H1 (cell line): Measurements from ENCODE around the gene ITGB4. TPM values are rescaled to one million over a fixed set of nuclear protein-coding genes. Genes with fewer than 3 reads are reported as not detected.

Experiments used
- CTCF ChIA-PET: fragments of 300-600 bp; sonication (Branson Sonifier 250); formaldehyde crosslinking; loops from one replicate; lab custom pipeline; 2021; ENCODE audit not compliant: partially characterized antibody; lab: Charles Lee
- POLR2A ChIA-PET: fragments of 300-600 bp; sonication (Branson Sonifier 250); formaldehyde crosslinking; loops from one replicate; lab custom pipeline; 2021; ENCODE audit warnings: inconsistent platforms; ENCODE audit not compliant: partially characterized antibody; lab: Charles Lee
- DNase-seq, 2 experiments: peaks; one replicate each; pipeline versions ENCODE4 v3.0.0 to v3.0.0-alpha.2; 2010 to 2022; ENCODE audit warnings: low spot score in 2 of 2, low read depth in 1 of 2, mixed read lengths in 1 of 2
- FAIRE-seq: peaks from 2 replicates; lab custom pipeline; 2011; peaks lifted over from hg19 to GRCh38; lab: Jason Lieb, UNC
- H2AFZ ChIP-seq: 2 replicates; pipeline ENCODE4 v1.8.1; 2012; ENCODE audit warnings: low read length, inconsistent platforms
- H2AK5ac ChIP-seq: 2 replicates; pipeline ENCODE4 v1.6.1; 2013; ENCODE audit warnings: low read depth, low read length
- H2BK120ac ChIP-seq: replicated peaks from 2 replicates; pipeline ENCODE3; 2013; ENCODE audit warnings: low read depth, low read length, inconsistent platforms
- H2BK12ac ChIP-seq: 2 replicates; pipeline ENCODE4 v1.6.1; 2013; ENCODE audit warnings: low read depth, low read length
- H2BK15ac ChIP-seq: 2 replicates; pipeline ENCODE4 v1.6.1; 2013; ENCODE audit warnings: low read length
- H2BK20ac ChIP-seq: 2 replicates; pipeline ENCODE4 v1.6.1; 2013; ENCODE audit warnings: low read length
- H2BK5ac ChIP-seq: 2 replicates; pipeline ENCODE4 v1.6.1; 2013; ENCODE audit warnings: low read depth, low read length
- H3K14ac ChIP-seq: 2 replicates; pipeline ENCODE4 v1.6.1; 2013; ENCODE audit warnings: inconsistent platforms; ENCODE audit not compliant: insufficient read length
- H3K18ac ChIP-seq: 2 replicates; pipeline ENCODE4 v1.6.1; 2013; ENCODE audit warnings: low read length; ENCODE audit errors: extremely low read depth
- H3K23ac ChIP-seq: 2 replicates; pipeline ENCODE4 v1.6.1; 2013; ENCODE audit warnings: inconsistent platforms; ENCODE audit not compliant: insufficient read length
- H3K23me2 ChIP-seq: 2 replicates; pipeline ENCODE4 v1.6.1; 2013; ENCODE audit warnings: low read depth, low read length
- H3K27ac ChIP-seq: 2 replicates; pipeline ENCODE4 v1.6.1; 2011; ENCODE audit warnings: low read depth, low read length, inconsistent platforms
- H3K27me3 ChIP-seq, 4 experiments: replicated peaks in 1 of 4; 1 replicate in 1 of 4; 2 replicates in 3 of 4; pipeline versions ENCODE4 v1.6.1 to v1.8.1; 2011 to 2013; ENCODE audit warnings: low read length in 3 of 4, mild to moderate bottlenecking in 3 of 4, inconsistent platforms in 2 of 4, mixed read lengths in 2 of 4, moderate library complexity in 1 of 4; ENCODE audit not compliant: control insufficient read depth in 3 of 4, insufficient read depth in 3 of 4; ENCODE audit errors: extremely low read depth in 1 of 4
- H3K36me3 ChIP-seq, 4 experiments: 2 replicates each; pipeline versions ENCODE4 v1.6.1 to v1.8.1; 2011 to 2013; ENCODE audit warnings: mild to moderate bottlenecking in 4 of 4, low read length in 3 of 4, moderate library complexity in 2 of 4, control low read depth in 1 of 4, inconsistent platforms in 1 of 4; ENCODE audit not compliant: insufficient read depth in 4 of 4, control insufficient read depth in 2 of 4
- H3K4ac ChIP-seq: replicated peaks from 2 replicates; pipeline ENCODE3; 2013; ENCODE audit warnings: low read length, low read depth, mixed read lengths, inconsistent platforms; ENCODE audit not compliant: insufficient read length
- H3K4me1 ChIP-seq, 4 experiments: replicated peaks in 1 of 4; 1 replicate in 1 of 4; 2 replicates in 3 of 4; pipeline versions ENCODE4 v1.6.1 to v1.8.1; 2011 to 2013; ENCODE audit warnings: low read length in 3 of 4, inconsistent platforms in 2 of 4, mixed read lengths in 1 of 4; ENCODE audit not compliant: insufficient read depth in 4 of 4, control insufficient read depth in 3 of 4
- H3K4me2 ChIP-seq, 2 experiments: 2 replicates each; pipeline versions ENCODE4 v1.6.1 to v1.8.1; 2011 to 2013; ENCODE audit warnings: low read depth in 2 of 2, low read length in 2 of 2, control low read depth in 1 of 2, inconsistent platforms in 1 of 2, mild to moderate bottlenecking in 1 of 2; ENCODE audit not compliant: insufficient read depth in 1 of 2
- H3K4me3 ChIP-seq, 4 experiments: fragments of 200-600, 300-600 bp in 1 of 4; sonication (generic), shearing (Covaris generic), sonication (Bioruptor Twin) in 1 of 4; 2 replicates each; pipeline versions ENCODE4 v1.5.1 to v1.8.1; 2011 to 2016; ENCODE audit warnings: low read length in 4 of 4, low read depth in 3 of 4, control low read depth in 2 of 4, inconsistent platforms in 2 of 4, mild to moderate bottlenecking in 2 of 4, mixed read lengths in 1 of 4, moderate library complexity in 1 of 4; ENCODE audit not compliant: insufficient read depth in 2 of 4; ENCODE audit errors: extremely low read depth in 1 of 4
- H3K56ac ChIP-seq: replicated peaks from 2 replicates; pipeline ENCODE3; 2013; ENCODE audit warnings: low read depth, mild to moderate bottlenecking, mixed read lengths, low read length, inconsistent platforms; ENCODE audit not compliant: insufficient read length
- H3K79me1 ChIP-seq: 2 replicates; pipeline ENCODE4 v1.6.1; 2013; ENCODE audit warnings: low read depth, low read length, control low read depth
- H3K79me2 ChIP-seq, 2 experiments: 2 replicates each; pipeline versions ENCODE4 v1.6.1 to v1.8.1; 2012 to 2013; ENCODE audit warnings: low read length in 2 of 2, mild to moderate bottlenecking in 2 of 2, inconsistent platforms in 1 of 2; ENCODE audit not compliant: insufficient read depth in 2 of 2, control insufficient read depth in 1 of 2
- H3K9ac ChIP-seq, 4 experiments: replicated peaks in 1 of 4; 1 replicate in 1 of 4; 2 replicates in 3 of 4; pipeline versions ENCODE4 v1.6.1 to v1.8.1; 2011 to 2013; ENCODE audit warnings: low read depth in 3 of 4, low read length in 3 of 4, control low read depth in 2 of 4, mild to moderate bottlenecking in 2 of 4, moderate library complexity in 2 of 4, inconsistent platforms in 1 of 4; ENCODE audit errors: extremely low read depth in 1 of 4
- H3K9me3 ChIP-seq, 2 experiments: 2 replicates each; pipeline versions ENCODE4 v1.6.1 to v1.8.1; 2012 to 2013; ENCODE audit warnings: mild to moderate bottlenecking in 2 of 2, moderate library complexity in 2 of 2, control low read depth in 1 of 2, inconsistent platforms in 1 of 2, low read depth in 1 of 2, low read length in 1 of 2, mixed read lengths in 1 of 2; ENCODE audit not compliant: insufficient read depth in 2 of 2
- H4K20me1 ChIP-seq, 2 experiments: replicated peaks in 1 of 2; 2 replicates each; pipeline versions ENCODE3 to v1.8.1; 2011 to 2013; ENCODE audit warnings: inconsistent platforms in 2 of 2, low read length in 2 of 2, mild to moderate bottlenecking in 1 of 2; ENCODE audit not compliant: insufficient read depth in 2 of 2, control insufficient read depth in 1 of 2
- H4K5ac ChIP-seq: 2 replicates; pipeline ENCODE4 v1.6.1; 2013; ENCODE audit warnings: low read length, low read depth, mixed read lengths, inconsistent platforms; ENCODE audit not compliant: insufficient read length
- H4K8ac ChIP-seq: 2 replicates; pipeline ENCODE4 v1.8.0; 2013; ENCODE audit warnings: mild to moderate bottlenecking, moderate library complexity, low read length, inconsistent platforms; ENCODE audit not compliant: insufficient read depth; ENCODE audit errors: extremely low read depth
- H4K91ac ChIP-seq: replicated peaks from 2 replicates; pipeline ENCODE3; 2013; ENCODE audit warnings: low read length, mixed read lengths, inconsistent platforms; ENCODE audit not compliant: insufficient read length
- ATF2 ChIP-seq: IDR thresholded peaks from 2 replicates; pipeline ENCODE4 v1.6.1; 2012; ENCODE audit warnings: low read length, inconsistent platforms
- BRCA1 ChIP-seq: IDR thresholded peaks from 2 replicates; pipeline ENCODE4 v1.6.1; 2012; ENCODE audit warnings: low read depth, low read length, improper control_type of control experiment
- CBX8 ChIP-seq: fragments of 300-800, 300-1000 bp; sonication (generic); IDR thresholded peaks from 2 replicates; pipeline ENCODE4 v1.7.1; 2016; ENCODE audit warnings: low read depth, low read length, borderline replicate concordance
- EGR1 ChIP-seq: IDR thresholded peaks from 2 replicates; pipeline ENCODE4 v1.6.1; 2011; ENCODE audit warnings: low read depth, low read length, borderline replicate concordance
- FOSL1 ChIP-seq: IDR thresholded peaks from 2 replicates; pipeline ENCODE4 v1.6.1; 2011; ENCODE audit warnings: mild to moderate bottlenecking, low read depth, low read length, moderate library complexity; ENCODE audit not compliant: insufficient read depth
- POLR2A ChIP-seq, 2 experiments: IDR thresholded peaks; 1 replicate in 1 of 2; 2 replicates in 1 of 2; pipeline ENCODE4 v1.6.1; 2011; ENCODE audit warnings: low read depth in 2 of 2, low read length in 2 of 2, mild to moderate bottlenecking in 2 of 2; ENCODE audit errors: control extremely low read depth in 1 of 2
- RAD21 ChIP-seq, 2 experiments: IDR thresholded peaks in 1 of 2; conservative IDR thresholded peaks in 1 of 2; 2 replicates each; pipeline ENCODE4 v1.6.1; 2011; ENCODE audit warnings: low read depth in 2 of 2, low read length in 2 of 2, improper control_type of control experiment in 1 of 2, inconsistent platforms in 1 of 2, mild to moderate bottlenecking in 1 of 2, moderate library complexity in 1 of 2
- SIN3A ChIP-seq, 2 experiments: IDR thresholded peaks in 1 of 2; conservative IDR thresholded peaks in 1 of 2; 2 replicates each; pipeline ENCODE4 v1.6.1; 2011 to 2012; ENCODE audit warnings: low read length in 2 of 2, improper control_type of control experiment in 1 of 2, low read depth in 1 of 2, mild to moderate bottlenecking in 1 of 2
- SP1 ChIP-seq: IDR thresholded peaks from 2 replicates; pipeline ENCODE4 v1.6.1; 2011; ENCODE audit warnings: low read depth, low read length
- TAF1 ChIP-seq: IDR thresholded peaks from 2 replicates; pipeline ENCODE4 v1.6.1; 2011; ENCODE audit warnings: mild to moderate bottlenecking, low read depth, low read length
- TBP ChIP-seq: IDR thresholded peaks from 2 replicates; pipeline ENCODE4 v1.6.1; 2011; ENCODE audit warnings: low read depth, low read length, improper control_type of control experiment
- TCF12 ChIP-seq: IDR thresholded peaks from 2 replicates; pipeline ENCODE4 v1.6.1; 2011; ENCODE audit warnings: low read depth, mild to moderate bottlenecking, low read length
- WGBS, 2 experiments: shearing (Covaris generic) in 1 of 2; methylation state at CpG; one replicate each; pipeline versions ENCODE4 v1.1.6 to v1.1.7; 2013 to 2015; ENCODE audit warnings: low lambda C conversion rate in 2 of 2, mixed read lengths in 2 of 2, inconsistent platforms in 1 of 2, low coverage in 1 of 2, missing lambda C conversion rate in 1 of 2; ENCODE audit not compliant: insufficient replicate concordance in 2 of 2, insufficient coverage in 1 of 2, insufficient read length in 1 of 2; ENCODE audit errors: extremely low coverage in 1 of 2, missing lambda C conversion rate in 1 of 2; 5-methylcytosine and 5-hydroxymethylcytosine counted together
- polyA plus RNA-seq, 7 experiments: library from polyadenylated mRNA; depleted of rRNA in 3 of 7; stranded (reverse) in 5 of 7; unstranded in 2 of 7; fragments of >200 nt in 5 of 7; fragments of 200-250 nt in 2 of 7; gene quantifications; 1 replicate in 5 of 7; 2 replicates in 1 of 7; 4 replicates in 1 of 7; pipeline versions ENCODE4 v1.2.1 to v1.2.3, GENCODE V29; 2011 to 2013; ENCODE audit warnings: missing spikeins in 2 of 7, mixed read lengths in 2 of 7
- total RNA-seq: library from RNA; stranded (reverse); fragmentation: NEBNext Ultra II Directional; extraction: Animal tissue kit (Norgen Biotek cat#: 25700); gene quantifications from 2 replicates; pipeline ENCODE4 v1.2.1, GENCODE V29; 2021

ITGB4 gene
- total and polyA plus RNA-seq, 2 of the 8 experiments (the other 6 are each of a cell fraction or from before 2014, with no cell fraction given): 5.2 to 5.6 TPM

GRCh38 chr17:75763269-75763607 is 42.0 kb downstream of the ITGB4 start:
- no peak overlapping the region for H2BK5ac ChIP-seq
- H2BK15ac ChIP-seq: no peak overlapping the region
- ChIA-PET POLR2A (interaction anchor here (0.9 to 15.1 kb wide), 4 partner anchors 10 to 67 kb away, joined by 3 to 425 read pairs (median 28); partner anchors contain the start of gene UNK), CTCF (interaction anchor here (1.0 to 19.5 kb wide), 13 partner anchors 11 to 201 kb away, joined by 3 to 359 read pairs (median 5); partner anchors contain the start of genes SMIM5 and UNK)
- H3K27me3 ChIP-seq: peaks cover 0 to 2% (median 0%) of the 10 kb centered on the region in 4 experiments; a peak in 2 of 7 replicates
- DNase-seq (no peak), FAIRE-seq (no peak)
- no peak overlapping the region for H3K56ac ChIP-seq
- H2BK12ac ChIP-seq: 0 out of 2 replicates have a peak overlapping the region, but pooled peaks have one; percentile 7
- no peaks in the 10 kb centered on the region for H3K9me3 ChIP-seq
- no peak overlapping the region for H3K27ac ChIP-seq
- H3K4me1 ChIP-seq: peaks cover 0 to 10% (median 6%) of the 10 kb centered on the region in 4 experiments; a peak in 5 of 7 replicates
- H4K5ac ChIP-seq: no peak overlapping the region
- H3K23ac ChIP-seq: no peak overlapping the region
- peaks cover 3% of the 10 kb centered on the region; the same call in 1 of the 2 replicates for H3K23me2 ChIP-seq
- no peak overlapping the region for H2BK120ac ChIP-seq
- no peak overlapping the region for H3K4me3 ChIP-seq
- H4K91ac ChIP-seq: no peak overlapping the region
- H3K18ac ChIP-seq: no peak overlapping the region
- no peak overlapping the region; the same call in 1 of the 2 replicates for H2AK5ac ChIP-seq
- no peak overlapping the region for H2BK20ac ChIP-seq
- no peak overlapping the region for H3K14ac ChIP-seq
- H3K4ac ChIP-seq: no peak overlapping the region
- H3K79me1 ChIP-seq: no peaks in the 10 kb centered on the region
- no peaks in the 10 kb centered on the region for H4K20me1 ChIP-seq
- no peak overlapping the region for H3K9ac ChIP-seq
- 92% methylated on average over 3 of the region's 3 CpGs; no CpG with 5 or more reads in 1 of the 2 experiments for WGBS, 2 experiments
- H3K79me2 ChIP-seq: no peaks in the 10 kb centered on the region
- H3K36me3 ChIP-seq: no peaks in the 10 kb centered on the region
- no peak overlapping the region; a peak in 1 of 4 replicates for H3K4me2 ChIP-seq
- H2AFZ ChIP-seq: no peak overlapping the region
- no peak overlapping the region; the same call in 1 of the 2 replicates for H4K8ac ChIP-seq
- no peak for TF ChIP-seq EGR1
- no peak for TF ChIP-seq TCF12
- no peak for TF ChIP-seq SIN3A (conservative IDR thresholded peaks at IDR 0.05 in 1 of 2, IDR thresholded peaks at IDR 0.05 in 1 of 2; ENCODE audit: low read depth in 1 of 2, low read length in 2 of 2)
- no peak for TF ChIP-seq TBP
- TF ChIP-seq TAF1: no peak
- TF ChIP-seq FOSL1: no peak
- no peak for TF ChIP-seq POLR2A (IDR thresholded peaks at IDR 0.05; ENCODE audit: control extremely low read depth in 1 of 2, low read depth in 2 of 2, low read length in 2 of 2)
- TF ChIP-seq ATF2: no peak
- TF ChIP-seq BRCA1: no peak
- TF ChIP-seq RAD21 (IDR thresholded peaks at IDR 0.05 in 1 of 2, conservative IDR thresholded peaks at IDR 0.05 in 1 of 2; ENCODE audit: low read depth in 2 of 2, low read length in 2 of 2): no peak
- TF ChIP-seq CBX8: no peak
- TF ChIP-seq SP1: no peak
